Right lobe of liver (tissue), 6 donors: ENCODE results near the gene MTHFD1L. TPM values are rescaled to one million over a fixed set of nuclear protein-coding genes. Genes with fewer than 3 reads are reported as not detected.
A peak's percentile ranks its signal among the peaks of the same experiment; 100 is the strongest.

Experiments
- ATAC-seq, 4 donors: fragments of 200-7000 bp; cut with Tn5 transposase; one replicate each; pipeline ENCODE4 v1.9.1; 2020; ENCODE audit warnings: mild to moderate bottlenecking in 4 of 4, moderate library complexity in 4 of 4
- DNase-seq, 3 donors: peaks; one replicate each; pipeline ENCODE4 v3.0.0-alpha.2; 2020
- H3K27ac ChIP-seq, 3 donors: fragments of 200-600 bp; one replicate each; pipeline ENCODE4 v1.8.0; 2022
- H3K27me3 ChIP-seq, 2 donors: fragments of 200-600 bp; one replicate each; pipeline ENCODE4 v1.8.0; 2022
- H3K36me3 ChIP-seq, 4 donors: fragments of 200-600 bp; sonication (generic) in 1 of 4; one replicate each; pipeline versions ENCODE4 v1.5.1 to v1.8.0; 2017 to 2022; ENCODE audit warnings: control low read depth in 1 of 4
- H3K4me1 ChIP-seq, 4 donors: fragments of 200-600 bp; sonication (generic) in 1 of 4; one replicate each; pipeline versions ENCODE4 v1.5.1 to v1.8.0; 2017 to 2022; ENCODE audit warnings: control low read depth in 1 of 4
- H3K4me3 ChIP-seq, 3 donors: fragments of 200-600 bp; one replicate each; pipeline ENCODE4 v1.8.0; 2022
- H3K9me3 ChIP-seq, 4 donors: fragments of 200-600 bp; sonication (generic) in 1 of 4; one replicate each; pipeline versions ENCODE4 v1.5.1 to v1.8.0; 2017 to 2022; ENCODE audit warnings: control low read depth in 1 of 4
- POLR2A ChIP-seq: fragments of 450-650 bp; IDR thresholded peaks from one replicate; pipeline ENCODE4 v1.6.1; 2017; ENCODE audit warnings: antibody characterized with exemption, mild to moderate bottlenecking
- WGBS: methylation state at CpG from one replicate; pipeline ENCODE4 v1.1.6; 2018; ENCODE audit warnings: low coverage, low lambda C conversion rate; ENCODE audit not compliant: insufficient coverage; ENCODE audit errors: missing lambda C conversion rate; 5-methylcytosine and 5-hydroxymethylcytosine counted together
- intact Hi-C, 2 donors: fragments of 100-400 bp; cut with DNase I; formaldehyde crosslinking; loops; one replicate each; pipeline versions ENCODE4 v1.11.2 to v1.14.1; 2022
- total RNA-seq, 6 experiments: library from RNA; depleted of rRNA in 2 of 6; stranded (reverse); fragments of >200 nt in 2 of 6; fragmentation: NEBNext Ultra II Directional in 3 of 6; extraction: Animal tissue kit (Norgen Biotek cat#: 25700) in 3 of 6; gene quantifications; one replicate each; pipeline versions ENCODE4 v1.1.0 to v1.2.4, GENCODE V29; 2016 to 2023
- TF ChIP-seq, protein P1 (sequence below), 4 donors: fragments of 200-600 bp in 3 of 4; fragments of 450-650 bp in 1 of 4; IDR thresholded peaks; one replicate each; pipeline versions ENCODE4 v1.5.1 to v1.8.0; 2016 to 2022; ENCODE audit warnings: antibody characterized with exemption in 4 of 4, mild to moderate bottlenecking in 2 of 4
- donor health status: DM: no; HTN: yes; CAD: no.
- donor health status: DM: no; HTN: no; CAD: no.
- donor health status: DM: no; HTN: no; CAD: no.
- donor health status: DM: no; HTN: yes; CAD: no.
- donor health status: DM: no; HTN: yes; CAD: no.

Gene MTHFD1L
- total RNA-seq, 6 experiments from 2014 or later: 1.7 to 11.5 (median 4.9) TPM

- no peak overlapping the region for H3K4me3 ChIP-seq
- WGBS: 100% methylated on average over 5 of the region's 6 CpGs
- ATAC-seq (no peak), DNase-seq (no peak)
- H3K4me1 ChIP-seq: peaks cover 0 to 14% (median 0%) of the 10 kb centered on the region in 4 donors
- H3K27ac ChIP-seq: no peak overlapping the region
- no peaks in the 10 kb centered on the region for H3K27me3 ChIP-seq
- H3K9me3 ChIP-seq: no peaks in the 10 kb centered on the region
- no peaks in the 10 kb centered on the region for H3K36me3 ChIP-seq
- TF ChIP-seq, protein P1, sequence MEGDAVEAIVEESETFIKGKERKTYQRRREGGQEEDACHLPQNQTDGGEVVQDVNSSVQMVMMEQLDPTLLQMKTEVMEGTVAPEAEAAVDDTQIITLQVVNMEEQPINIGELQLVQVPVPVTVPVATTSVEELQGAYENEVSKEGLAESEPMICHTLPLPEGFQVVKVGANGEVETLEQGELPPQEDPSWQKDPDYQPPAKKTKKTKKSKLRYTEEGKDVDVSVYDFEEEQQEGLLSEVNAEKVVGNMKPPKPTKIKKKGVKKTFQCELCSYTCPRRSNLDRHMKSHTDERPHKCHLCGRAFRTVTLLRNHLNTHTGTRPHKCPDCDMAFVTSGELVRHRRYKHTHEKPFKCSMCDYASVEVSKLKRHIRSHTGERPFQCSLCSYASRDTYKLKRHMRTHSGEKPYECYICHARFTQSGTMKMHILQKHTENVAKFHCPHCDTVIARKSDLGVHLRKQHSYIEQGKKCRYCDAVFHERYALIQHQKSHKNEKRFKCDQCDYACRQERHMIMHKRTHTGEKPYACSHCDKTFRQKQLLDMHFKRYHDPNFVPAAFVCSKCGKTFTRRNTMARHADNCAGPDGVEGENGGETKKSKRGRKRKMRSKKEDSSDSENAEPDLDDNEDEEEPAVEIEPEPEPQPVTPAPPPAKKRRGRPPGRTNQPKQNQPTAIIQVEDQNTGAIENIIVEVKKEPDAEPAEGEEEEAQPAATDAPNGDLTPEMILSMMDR (IDR thresholded peaks at IDR 0.05): no peak
- no peak for TF ChIP-seq POLR2A
- intact Hi-C loops: no loop called here
Observed at GRCh38 chr6:151051164-151051563, 185.7 kb downstream of the MTHFD1L start.

GRCh38 chr6:151052021-151052646 is 186.6 kb downstream of the MTHFD1L start:
- H3K4me3 ChIP-seq: no peak overlapping the region
- H3K4me1 ChIP-seq: peaks cover 0 to 18% (median 0%) of the 10 kb centered on the region in 4 donors
- intact Hi-C loops: no loop called here
- peak; percentile 73 to 84 (median 78) for ATAC-seq
- no peaks in the 10 kb centered on the region for H3K9me3 ChIP-seq
- no peak for TF ChIP-seq POLR2A
- TF ChIP-seq, protein P1 (IDR thresholded peaks at IDR 0.05): no peak
- H3K27ac ChIP-seq: no peak overlapping the region
- no peaks in the 10 kb centered on the region for H3K36me3 ChIP-seq
- no peaks in the 10 kb centered on the region for H3K27me3 ChIP-seq
- WGBS: 54% methylated on average over 10 of the region's 12 CpGs
- DNase-seq: peak in 1 of 3 donors; percentile 61

DNA sequence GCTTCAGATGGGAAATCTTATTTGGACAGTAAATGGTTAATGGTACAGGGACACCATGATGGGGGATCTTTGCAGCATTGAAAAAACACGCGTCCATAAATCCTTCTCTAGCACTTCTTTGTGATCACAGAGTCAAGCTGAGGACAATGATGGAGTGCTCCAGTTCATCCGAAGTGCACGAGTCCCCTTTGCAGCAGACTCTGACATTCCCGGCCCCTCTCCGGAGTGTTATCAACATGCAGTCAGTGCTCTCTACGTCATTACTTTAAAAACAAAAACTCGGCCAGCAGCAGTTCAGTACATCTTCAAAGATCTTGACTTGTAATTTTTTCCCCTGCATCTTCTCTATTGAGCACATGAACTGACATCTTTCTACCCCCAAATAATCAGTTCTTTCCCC is 188.8 kb downstream of the MTHFD1L start:
- Histone ChIP-seq H3K27ac (no peak overlapping the region), H3K4me3 (no peak overlapping the region), H3K9me3 (no peaks in the 10 kb centered on the region), H3K27me3 (no peaks in the 10 kb centered on the region), H3K36me3 (no peaks in the 10 kb centered on the region), H3K4me1 (peaks cover 0 to 18% (median 0%) of the 10 kb centered on the region in 4 donors)
- ATAC-seq (peak in 3 of 4 donors; percentile 27 to 51 (median 48)), DNase-seq (no peak)
- intact Hi-C loops: no loop called here
- TF ChIP-seq, protein P1 (IDR thresholded peaks at IDR 0.05): no peak
- 45% methylated on average over 8 of the region's 8 CpGs for WGBS

GRCh38 chr6:151056230-151056907 is 190.9 kb downstream of the MTHFD1L start:
- no peaks in the 10 kb centered on the region for H3K9me3 ChIP-seq
- H3K36me3 ChIP-seq: no peaks in the 10 kb centered on the region
- peaks cover 0 to 18% (median 0%) of the 10 kb centered on the region in 4 donors for H3K4me1 ChIP-seq
- peak; percentile 59 to 81 (median 74) for DNase-seq
- 72% methylated on average over 8 of the region's 9 CpGs for WGBS
- no peaks in the 10 kb centered on the region for H3K27me3 ChIP-seq
- intact Hi-C loops: no loop called here
- peak; percentile 58 to 76 (median 66) for ATAC-seq
- no peak overlapping the region for H3K4me3 ChIP-seq
- TF ChIP-seq, protein P1 (IDR thresholded peaks at IDR 0.05): no peak
- peak overlapping the region in 1 of 3 donors; percentile 31 for H3K27ac ChIP-seq
